H9 (cell line): ENCODE data around the gene DNAH5. TPM values are rescaled to one million over a fixed set of nuclear protein-coding genes. Genes with fewer than 3 reads are reported as not detected.

Source experiments
- DNase-seq: peaks from one replicate; pipeline ENCODE4 v3.0.0-alpha.2; 2017
- H2AFZ ChIP-seq: one replicate; pipeline ENCODE4 v1.6.1; 2013; ENCODE audit warnings: mild to moderate bottlenecking, low read length, control low read depth, moderate library complexity
- H2AK5ac ChIP-seq: 2 replicates; pipeline ENCODE4 v1.6.1; 2013; ENCODE audit warnings: low read length, control low read depth, mixed read lengths; ENCODE audit not compliant: insufficient read length
- H2BK120ac ChIP-seq: one replicate; pipeline ENCODE4 v1.6.1; 2013; ENCODE audit warnings: low read depth, mild to moderate bottlenecking, low read length, control low read depth, inconsistent platforms; ENCODE audit not compliant: poor library complexity, severe bottlenecking
- H2BK12ac ChIP-seq: 2 replicates; pipeline ENCODE4 v1.6.1; 2013; ENCODE audit warnings: low read length, control low read depth, mixed read lengths, low read depth; ENCODE audit not compliant: insufficient read length
- H2BK15ac ChIP-seq: 2 replicates; pipeline ENCODE4 v1.6.1; 2013; ENCODE audit warnings: low read depth, low read length, control low read depth
- H2BK20ac ChIP-seq: one replicate; pipeline ENCODE4 v1.6.1; 2013; ENCODE audit warnings: low read depth, mild to moderate bottlenecking, low read length, control low read depth, inconsistent platforms; ENCODE audit not compliant: poor library complexity, severe bottlenecking
- H2BK5ac ChIP-seq: 2 replicates; pipeline ENCODE4 v1.6.1; 2013; ENCODE audit warnings: low read length, control low read depth, mixed read lengths; ENCODE audit not compliant: insufficient read length
- H3K14ac ChIP-seq: 2 replicates; pipeline ENCODE4 v1.6.1; 2013; ENCODE audit warnings: low read length, control low read depth; ENCODE audit not compliant: insufficient read depth
- H3K18ac ChIP-seq: 2 replicates; pipeline ENCODE4 v1.6.1; 2013; ENCODE audit warnings: low read depth, mild to moderate bottlenecking, mixed read lengths, low read length, control low read depth; ENCODE audit not compliant: insufficient read length
- H3K23ac ChIP-seq: 2 replicates; pipeline ENCODE4 v1.6.1; 2013; ENCODE audit warnings: low read length, control low read depth, mixed read lengths, low read depth; ENCODE audit not compliant: insufficient read length
- H3K23me2 ChIP-seq: 2 replicates; pipeline ENCODE4 v1.6.1; 2013; ENCODE audit warnings: low read depth, mild to moderate bottlenecking, mixed read lengths, low read length, control low read depth; ENCODE audit not compliant: insufficient read length, poor library complexity, severe bottlenecking
- H3K27ac ChIP-seq: 2 replicates; pipeline ENCODE4 v1.5.1; 2013; ENCODE audit warnings: low read length, control low read depth, mixed read lengths, low read depth; ENCODE audit not compliant: insufficient read length
- H3K27me3 ChIP-seq: 2 replicates; pipeline ENCODE4 v1.6.1; 2013; ENCODE audit warnings: low read length, control low read depth, inconsistent platforms; ENCODE audit not compliant: insufficient read depth
- H3K4ac ChIP-seq: 2 replicates; pipeline ENCODE4 v1.6.1; 2013; ENCODE audit warnings: low read depth, mild to moderate bottlenecking, control low read depth, inconsistent platforms, low read length, moderate library complexity
- H3K4me1 ChIP-seq: 2 replicates; pipeline ENCODE4 v1.6.1; 2013; ENCODE audit warnings: low read length, control low read depth, inconsistent platforms; ENCODE audit not compliant: insufficient read depth
- H3K4me2 ChIP-seq: 2 replicates; pipeline ENCODE4 v1.6.1; 2013; ENCODE audit warnings: low read length, control low read depth, mixed read lengths; ENCODE audit not compliant: insufficient read length, insufficient read depth
- H3K56ac ChIP-seq: 2 replicates; pipeline ENCODE4 v1.6.1; 2013; ENCODE audit warnings: low read depth, mild to moderate bottlenecking, mixed read lengths, low read length, control low read depth; ENCODE audit not compliant: insufficient read length
- H3K79me1 ChIP-seq: 2 replicates; pipeline ENCODE4 v1.6.1; 2013; ENCODE audit warnings: low read depth, mild to moderate bottlenecking, moderate library complexity, low read length, control low read depth, inconsistent platforms; ENCODE audit not compliant: insufficient read depth, poor library complexity, severe bottlenecking
- H3K79me2 ChIP-seq: 2 replicates; pipeline ENCODE4 v1.6.1; 2013; ENCODE audit warnings: low read length, control low read depth, inconsistent platforms; ENCODE audit not compliant: insufficient read depth
- H3K9ac ChIP-seq: 2 replicates; pipeline ENCODE4 v1.6.1; 2013; ENCODE audit warnings: low read length, control low read depth, mixed read lengths; ENCODE audit not compliant: insufficient read length; ENCODE audit errors: extremely low read depth
- H3K9me3 ChIP-seq: one replicate; pipeline ENCODE4 v1.6.1; 2013; ENCODE audit warnings: low read depth, low read length, inconsistent platforms; ENCODE audit not compliant: control insufficient read depth
- H3T11ph ChIP-seq: one replicate; pipeline ENCODE4 v1.6.1; 2013; ENCODE audit warnings: mild to moderate bottlenecking, low read length, control low read depth, inconsistent platforms
- H4K20me1 ChIP-seq: one replicate; pipeline ENCODE4 v1.6.1; 2013; ENCODE audit not compliant: control insufficient read depth, insufficient read length, insufficient read depth
- H4K5ac ChIP-seq: 2 replicates; pipeline ENCODE4 v1.6.1; 2013; ENCODE audit warnings: low read depth, mild to moderate bottlenecking, mixed read lengths, low read length, control low read depth; ENCODE audit not compliant: insufficient read length
- H4K8ac ChIP-seq: replicated peaks from 2 replicates; pipeline ENCODE4 v1.6.1; 2013; ENCODE audit warnings: low read length, control low read depth, mixed read lengths, low read depth; ENCODE audit not compliant: insufficient read length
- H4K91ac ChIP-seq: 2 replicates; pipeline ENCODE4 v1.6.1; 2013; ENCODE audit warnings: low read depth, mild to moderate bottlenecking, moderate library complexity, mixed read lengths, low read length, control low read depth; ENCODE audit not compliant: insufficient read length
- H3K27ac Mint-ChIP-seq, 3 experiments: 2 replicates in 2 of 3; 3 replicates in 1 of 3; pipeline ENCODE4 v1.8.0; 2020 to 2021; ENCODE audit warnings: mixed read lengths in 3 of 3, mild to moderate bottlenecking in 1 of 3, moderate library complexity in 1 of 3
- H3K27me3 Mint-ChIP-seq: 2 replicates; pipeline ENCODE4 v1.8.0; 2021; ENCODE audit warnings: low read depth, mild to moderate bottlenecking, moderate library complexity, mixed read lengths
- H3K36me3 Mint-ChIP-seq, 3 experiments: 2 replicates in 2 of 3; 3 replicates in 1 of 3; pipeline ENCODE4 v1.8.0; 2020 to 2021; ENCODE audit warnings: low read depth in 3 of 3, mixed read lengths in 3 of 3; ENCODE audit not compliant: insufficient read depth in 1 of 3
- H3K4me1 Mint-ChIP-seq, 2 experiments: 2 replicates each; pipeline ENCODE4 v1.8.0; 2020; ENCODE audit warnings: mixed read lengths in 2 of 2
- H3K4me3 Mint-ChIP-seq, 2 experiments: 2 replicates in 1 of 2; 3 replicates in 1 of 2; pipeline ENCODE4 v1.8.0; 2020 to 2021; ENCODE audit warnings: mild to moderate bottlenecking in 2 of 2, mixed read lengths in 2 of 2, moderate library complexity in 1 of 2
- H3K9me3 Mint-ChIP-seq, 2 experiments: 2 replicates in 1 of 2; 3 replicates in 1 of 2; pipeline ENCODE4 v1.8.0; 2020; ENCODE audit warnings: mild to moderate bottlenecking in 2 of 2, mixed read lengths in 2 of 2, moderate library complexity in 1 of 2
- CTCF ChIP-seq: fragments of 200-600 bp; sonication (generic); conservative IDR thresholded peaks from 3 replicates; pipeline ENCODE4 v1.8.0; 2021; ENCODE audit warnings: antibody characterized with exemption, mild to moderate bottlenecking
- WGBS: extraction: QIAGEN DNeasy Blood & Tissue Kit; methylation state at CpG from one replicate; pipeline ENCODE4 v1.1.7; 2013; ENCODE audit warnings: missing lambda C conversion rate, low lambda C conversion rate, mixed read lengths; ENCODE audit not compliant: insufficient read length; ENCODE audit errors: extremely low coverage; 5-methylcytosine and 5-hydroxymethylcytosine counted together
- total RNA-seq: library from RNA; stranded (reverse); gene quantifications from 2 replicates; pipeline ENCODE4 v1.2.1, GENCODE V29; 2021

Gene DNAH5
- total RNA-seq, 1 experiment from 2014 or later: 0.50 TPM

GRCh38 chr5:13785781-13786415 is 158.6 kb downstream of the DNAH5 start:
- H3K27ac Mint-ChIP-seq: no peak overlapping the region

More at GRCh38 chr5:13785781-13786415, 158.6 kb downstream of the DNAH5 start:
- H3K4ac ChIP-seq: no peak overlapping the region
- H3K18ac ChIP-seq: no peak overlapping the region
- no peak overlapping the region for H3K27ac ChIP-seq
- H4K5ac ChIP-seq: no peak overlapping the region
- no peaks in the 10 kb centered on the region for H3K4me1 ChIP-seq
- H3K79me2 ChIP-seq: no peaks in the 10 kb centered on the region
- Mint-ChIP-seq H3K4me3 (no peak overlapping the region), H3K4me1 (no peaks in the 10 kb centered on the region), H3K9me3 (peaks cover 7 to 8% of the 10 kb centered on the region in 2 experiments; a peak in 4 of 5 replicates), H3K27me3 (no peaks in the 10 kb centered on the region), H3K36me3 (peaks cover 0 to 6% (median 5%) of the 10 kb centered on the region in 3 experiments; a peak in 4 of 7 replicates)
- no peak overlapping the region for H2BK120ac ChIP-seq
- no peak overlapping the region for H2BK12ac ChIP-seq
- no CpG with 5 or more reads among the region's 6 CpGs for WGBS
- H4K91ac ChIP-seq: no peak overlapping the region
- no peaks in the 10 kb centered on the region for H4K20me1 ChIP-seq
- no peaks in the 10 kb centered on the region for H3K23me2 ChIP-seq
- H3K23ac ChIP-seq: no peak overlapping the region
- no peak overlapping the region for H3T11ph ChIP-seq
- no peak overlapping the region for H2BK15ac ChIP-seq
- no peak overlapping the region for H3K4me2 ChIP-seq
- no peak overlapping the region for H3K9ac ChIP-seq
- H2BK5ac ChIP-seq: no peak overlapping the region
- H4K8ac ChIP-seq: no peak overlapping the region
- no peak overlapping the region for H3K56ac ChIP-seq
- H3K14ac ChIP-seq: no peak overlapping the region
- H3K9me3 ChIP-seq: no peaks in the 10 kb centered on the region
- no peaks in the 10 kb centered on the region for H3K27me3 ChIP-seq
- no peak overlapping the region for H2BK20ac ChIP-seq
- H2AK5ac ChIP-seq: no peak overlapping the region
- TF ChIP-seq CTCF: no peak
- no peaks in the 10 kb centered on the region for H3K79me1 ChIP-seq
- no peak overlapping the region for H2AFZ ChIP-seq
- no peak for DNase-seq
